K562 (cell line): Measurements from ENCODE around the gene PLEKHA8. TPM values are rescaled to one million over a fixed set of nuclear protein-coding genes. Genes with fewer than 3 reads are reported as not detected.

Source experiments
- CREM ChIP-seq: IDR thresholded peaks from 2 replicates; pipeline ENCODE4 v1.6.1; 2014; ENCODE audit warnings: antibody characterized with exemption, low read depth
- DMBX1 ChIP-seq: fragments of 250-450 bp; sonication (Bioruptor Pico); IDR thresholded peaks from 2 replicates; pipeline ENCODE4 v1.8.0; 2022; ENCODE audit warnings: inconsistent platforms, mild to moderate bottlenecking, moderate library complexity, borderline replicate concordance
- MYNN ChIP-seq, 2 experiments: sonication (generic); formaldehyde crosslinking in 1 of 2; IDR thresholded peaks; 2 replicates each; pipeline versions ENCODE4 v1.5.0 to v1.6.1; 2016 to 2020; ENCODE audit warnings: antibody characterized with exemption in 1 of 2, missing genetic modification reagents in 1 of 2
- NFIX ChIP-seq: fragments of 250-450 bp; sonication (Bioruptor Pico); IDR thresholded peaks from 2 replicates; pipeline ENCODE4 v1.4.0; 2020; ENCODE audit warnings: low read depth, mild to moderate bottlenecking, moderate library complexity
- RUNX1 ChIP-seq: sonication (generic); IDR thresholded peaks from 2 replicates; pipeline ENCODE4 v1.6.1; 2016; ENCODE audit warnings: antibody characterized with exemption, low read depth
- SMAD3 ChIP-seq: fragments of 450-650 bp; formaldehyde crosslinking; conservative IDR thresholded peaks from 2 replicates; pipeline ENCODE4 v1.4.0; 2020; ENCODE audit warnings: mild to moderate bottlenecking
- polyA plus RNA-seq, 8 experiments: library from polyadenylated mRNA; depleted of rRNA in 4 of 8; stranded (reverse) in 5 of 8; unstranded in 3 of 8; fragments of >200 nt; fragmentation: Nextera tagmentation in 2 of 8; fragmentation: Illumina TruSeq in 1 of 8; extraction: Ambion mirVana in 2 of 8; extraction: Trizol in 1 of 8; gene quantifications; 2 replicates each; pipeline versions ENCODE4 v1.2.1 to v1.2.3, GENCODE V29; 2011 to 2014; ENCODE audit warnings: inconsistent platforms in 1 of 8, missing spikeins in 1 of 8
- total RNA-seq, 7 experiments: library from RNA; depleted of rRNA in 6 of 7; stranded (reverse); fragments of >200 nt in 6 of 7; fragmentation: Illumina TruSeq in 2 of 7; extraction: Trizol in 2 of 7; gene quantifications; 2 replicates each; pipeline versions ENCODE4 v1.2.1 to v1.2.3, GENCODE V29; 2011 to 2021; ENCODE audit warnings: low replicate concordance in 1 of 7
- TF ChIP-seq, protein P1 (sequence below): fragments of 200-800 bp; sonication (Bioruptor generic); IDR thresholded peaks from 2 replicates; pipeline ENCODE4 v1.6.1; 2016; ENCODE audit warnings: missing genetic modification characterization, missing compliant biosample characterization

PLEKHA8 gene
- total and polyA plus RNA-seq, 9 of the 15 experiments (the other 6 are each of a cell fraction or from before 2014, with no cell fraction given), result 3.2 to 16.3 (median 11.8) TPM

DNA sequence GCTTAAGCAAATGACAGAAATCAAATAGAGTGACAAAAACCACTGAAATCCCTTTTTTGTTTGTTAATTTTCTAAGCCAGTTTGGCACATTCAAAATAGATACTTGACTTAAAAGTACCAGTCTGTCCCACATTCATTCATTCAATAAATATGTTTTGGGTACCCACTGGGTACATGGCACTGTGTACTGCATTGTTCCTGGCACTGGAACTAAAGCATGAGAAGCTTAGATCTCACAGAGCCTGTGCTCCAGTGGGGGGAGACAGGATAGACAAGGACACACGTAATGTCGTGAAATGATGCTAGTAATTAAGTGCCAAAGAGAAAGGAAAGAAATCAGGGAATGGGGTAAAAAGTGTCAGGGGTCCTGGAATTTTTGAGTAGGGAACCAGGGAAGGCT lies 119.6 kb downstream of the PLEKHA8 start (continued):
- TF ChIP-seq DMBX1 (no peak), MYNN (IDR thresholded peaks at IDR 0.05) (no peak), MYNN (CRISPR knock-in tag; IDR thresholded peaks at IDR 0.05) (no peak), CREM (no peak), NFIX (CRISPR knock-in tag) (no peak), RUNX1 (no peak), SMAD3 (CRISPR knock-in tag) (no peak)
- TF ChIP-seq, protein P1, sequence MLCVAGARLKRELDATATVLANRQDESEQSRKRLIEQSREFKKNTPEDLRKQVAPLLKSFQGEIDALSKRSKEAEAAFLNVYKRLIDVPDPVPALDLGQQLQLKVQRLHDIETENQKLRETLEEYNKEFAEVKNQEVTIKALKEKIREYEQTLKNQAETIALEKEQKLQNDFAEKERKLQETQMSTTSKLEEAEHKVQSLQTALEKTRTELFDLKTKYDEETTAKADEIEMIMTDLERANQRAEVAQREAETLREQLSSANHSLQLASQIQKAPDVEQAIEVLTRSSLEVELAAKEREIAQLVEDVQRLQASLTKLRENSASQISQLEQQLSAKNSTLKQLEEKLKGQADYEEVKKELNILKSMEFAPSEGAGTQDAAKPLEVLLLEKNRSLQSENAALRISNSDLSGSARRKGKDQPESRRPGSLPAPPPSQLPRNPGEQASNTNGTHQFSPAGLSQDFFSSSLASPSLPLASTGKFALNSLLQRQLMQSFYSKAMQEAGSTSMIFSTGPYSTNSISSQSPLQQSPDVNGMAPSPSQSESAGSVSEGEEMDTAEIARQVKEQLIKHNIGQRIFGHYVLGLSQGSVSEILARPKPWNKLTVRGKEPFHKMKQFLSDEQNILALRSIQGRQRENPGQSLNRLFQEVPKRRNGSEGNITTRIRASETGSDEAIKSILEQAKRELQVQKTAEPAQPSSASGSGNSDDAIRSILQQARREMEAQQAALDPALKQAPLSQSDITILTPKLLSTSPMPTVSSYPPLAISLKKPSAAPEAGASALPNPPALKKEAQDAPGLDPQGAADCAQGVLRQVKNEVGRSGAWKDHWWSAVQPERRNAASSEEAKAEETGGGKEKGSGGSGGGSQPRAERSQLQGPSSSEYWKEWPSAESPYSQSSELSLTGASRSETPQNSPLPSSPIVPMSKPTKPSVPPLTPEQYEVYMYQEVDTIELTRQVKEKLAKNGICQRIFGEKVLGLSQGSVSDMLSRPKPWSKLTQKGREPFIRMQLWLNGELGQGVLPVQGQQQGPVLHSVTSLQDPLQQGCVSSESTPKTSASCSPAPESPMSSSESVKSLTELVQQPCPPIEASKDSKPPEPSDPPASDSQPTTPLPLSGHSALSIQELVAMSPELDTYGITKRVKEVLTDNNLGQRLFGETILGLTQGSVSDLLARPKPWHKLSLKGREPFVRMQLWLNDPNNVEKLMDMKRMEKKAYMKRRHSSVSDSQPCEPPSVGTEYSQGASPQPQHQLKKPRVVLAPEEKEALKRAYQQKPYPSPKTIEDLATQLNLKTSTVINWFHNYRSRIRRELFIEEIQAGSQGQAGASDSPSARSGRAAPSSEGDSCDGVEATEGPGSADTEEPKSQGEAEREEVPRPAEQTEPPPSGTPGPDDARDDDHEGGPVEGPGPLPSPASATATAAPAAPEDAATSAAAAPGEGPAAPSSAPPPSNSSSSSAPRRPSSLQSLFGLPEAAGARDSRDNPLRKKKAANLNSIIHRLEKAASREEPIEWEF (CRISPR knock-in tag), result no peak
